Ishikawa (cell line): ENCODE measurements around the gene SNF8.

ENCODE experiments used
- CEBPB ChIP-seq: IDR thresholded peaks from 2 replicates; pipeline ENCODE4 v1.6.1; 2012
- EGR1 ChIP-seq: IDR thresholded peaks from 2 replicates; pipeline ENCODE4 v1.6.1; 2012
- TF ChIP-seq, protein P1 (sequence below): IDR thresholded peaks from 2 replicates; pipeline ENCODE4 v1.6.1; 2012; ENCODE audit warnings: low read depth, mild to moderate bottlenecking

DNA sequence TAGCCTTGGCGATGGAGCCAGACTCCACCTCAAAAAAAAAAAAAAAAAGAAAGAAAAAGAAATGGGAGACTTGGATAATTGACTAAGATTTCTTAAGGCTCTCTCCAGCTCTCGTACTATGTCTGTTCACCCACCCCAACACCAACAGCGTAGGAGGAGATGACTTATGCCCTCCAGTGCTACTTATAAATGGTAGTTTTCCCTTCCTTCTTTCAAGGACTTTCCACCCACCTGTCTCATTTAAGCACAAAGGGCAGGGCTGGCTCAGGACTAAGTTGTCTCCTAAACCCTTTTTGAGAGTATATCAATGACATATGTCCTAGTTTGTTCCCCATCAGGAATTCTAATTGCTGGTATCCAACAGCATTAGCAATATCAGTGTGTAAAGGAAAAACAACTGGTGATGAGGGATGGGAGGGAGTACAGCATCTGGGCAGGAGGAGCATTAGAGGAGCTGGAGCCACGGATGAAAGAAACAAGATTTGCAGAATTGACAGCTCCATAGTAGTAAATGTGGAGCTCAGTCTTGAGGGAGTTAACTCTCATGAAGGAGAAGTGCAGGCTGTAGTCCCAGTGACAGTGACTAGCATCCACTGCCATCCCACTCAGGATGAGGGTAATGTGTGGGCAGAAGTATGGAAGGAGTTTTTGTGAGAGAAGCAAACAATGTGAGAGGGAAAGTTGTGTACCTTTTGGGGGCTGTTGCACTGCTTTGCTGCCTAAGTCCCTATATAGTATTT is 19.2 kb downstream of the SNF8 start:
- TF ChIP-seq, protein P1, sequence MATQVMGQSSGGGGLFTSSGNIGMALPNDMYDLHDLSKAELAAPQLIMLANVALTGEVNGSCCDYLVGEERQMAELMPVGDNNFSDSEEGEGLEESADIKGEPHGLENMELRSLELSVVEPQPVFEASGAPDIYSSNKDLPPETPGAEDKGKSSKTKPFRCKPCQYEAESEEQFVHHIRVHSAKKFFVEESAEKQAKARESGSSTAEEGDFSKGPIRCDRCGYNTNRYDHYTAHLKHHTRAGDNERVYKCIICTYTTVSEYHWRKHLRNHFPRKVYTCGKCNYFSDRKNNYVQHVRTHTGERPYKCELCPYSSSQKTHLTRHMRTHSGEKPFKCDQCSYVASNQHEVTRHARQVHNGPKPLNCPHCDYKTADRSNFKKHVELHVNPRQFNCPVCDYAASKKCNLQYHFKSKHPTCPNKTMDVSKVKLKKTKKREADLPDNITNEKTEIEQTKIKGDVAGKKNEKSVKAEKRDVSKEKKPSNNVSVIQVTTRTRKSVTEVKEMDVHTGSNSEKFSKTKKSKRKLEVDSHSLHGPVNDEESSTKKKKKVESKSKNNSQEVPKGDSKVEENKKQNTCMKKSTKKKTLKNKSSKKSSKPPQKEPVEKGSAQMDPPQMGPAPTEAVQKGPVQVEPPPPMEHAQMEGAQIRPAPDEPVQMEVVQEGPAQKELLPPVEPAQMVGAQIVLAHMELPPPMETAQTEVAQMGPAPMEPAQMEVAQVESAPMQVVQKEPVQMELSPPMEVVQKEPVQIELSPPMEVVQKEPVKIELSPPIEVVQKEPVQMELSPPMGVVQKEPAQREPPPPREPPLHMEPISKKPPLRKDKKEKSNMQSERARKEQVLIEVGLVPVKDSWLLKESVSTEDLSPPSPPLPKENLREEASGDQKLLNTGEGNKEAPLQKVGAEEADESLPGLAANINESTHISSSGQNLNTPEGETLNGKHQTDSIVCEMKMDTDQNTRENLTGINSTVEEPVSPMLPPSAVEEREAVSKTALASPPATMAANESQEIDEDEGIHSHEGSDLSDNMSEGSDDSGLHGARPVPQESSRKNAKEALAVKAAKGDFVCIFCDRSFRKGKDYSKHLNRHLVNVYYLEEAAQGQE = no peak
- TF ChIP-seq CEBPB (no peak), EGR1 (no peak)
